Ishikawa (cell line): ENCODE measurements around the gene DEPDC5.

Experiments
- CEBPB ChIP-seq: IDR thresholded peaks from 2 replicates; pipeline ENCODE4 v1.6.1; 2012
- CREB1 ChIP-seq: IDR thresholded peaks from 2 replicates; pipeline ENCODE4 v1.6.1; 2012; ENCODE audit warnings: low read depth
- EGR1 ChIP-seq: IDR thresholded peaks from 2 replicates; pipeline ENCODE4 v1.6.1; 2012
- EP300 ChIP-seq: IDR thresholded peaks from 2 replicates; pipeline ENCODE4 v1.6.1; 2012; ENCODE audit warnings: borderline replicate concordance
- FOXM1 ChIP-seq: IDR thresholded peaks from 2 replicates; pipeline ENCODE4 v1.6.1; 2012; ENCODE audit warnings: low read depth, borderline replicate concordance
- MAX ChIP-seq: IDR thresholded peaks from 2 replicates; pipeline ENCODE4 v1.6.1; 2012
- NFIC ChIP-seq: IDR thresholded peaks from 2 replicates; pipeline ENCODE4 v1.6.1; 2012
- RAD21 ChIP-seq: IDR thresholded peaks from 2 replicates; pipeline ENCODE4 v1.6.1; 2012; ENCODE audit warnings: low read depth
- REST ChIP-seq: IDR thresholded peaks from 2 replicates; pipeline ENCODE4 v1.6.1; 2012; ENCODE audit warnings: low read depth, mild to moderate bottlenecking
- TAF1 ChIP-seq: IDR thresholded peaks from 2 replicates; pipeline ENCODE4 v1.6.1; 2012; ENCODE audit warnings: low read depth, mild to moderate bottlenecking
- TCF12 ChIP-seq: IDR thresholded peaks from 2 replicates; pipeline ENCODE4 v1.6.1; 2012; ENCODE audit warnings: low read depth
- TEAD4 ChIP-seq: IDR thresholded peaks from 2 replicates; pipeline ENCODE4 v1.6.1; 2012
- USF1 ChIP-seq: IDR thresholded peaks from 2 replicates; pipeline ENCODE4 v1.6.1; 2012
- YY1 ChIP-seq: IDR thresholded peaks from 2 replicates; pipeline ENCODE4 v1.6.1; 2012; ENCODE audit warnings: low read depth
- ZBTB7A ChIP-seq: IDR thresholded peaks from 2 replicates; pipeline ENCODE4 v1.6.1; 2012; ENCODE audit warnings: low read depth

The DEPDC5 gene

GRCh38 chr22:31923136-31923535 is 169.3 kb downstream of the DEPDC5 start:
- no peak for TF ChIP-seq MAX
- no peak for TF ChIP-seq TEAD4
- no peak for TF ChIP-seq REST
- no peak for TF ChIP-seq NFIC
- TF ChIP-seq RAD21: no peak
- TF ChIP-seq FOXM1: no peak
- TF ChIP-seq TCF12: no peak
- TF ChIP-seq TAF1: no peak
- TF ChIP-seq EGR1: no peak
- TF ChIP-seq EP300: no peak
- TF ChIP-seq ZBTB7A: no peak
- TF ChIP-seq USF1: no peak

- no peak for TF ChIP-seq TAF1
- no peak for TF ChIP-seq EP300
- no peak for TF ChIP-seq TEAD4
- TF ChIP-seq REST: no peak
- no peak for TF ChIP-seq MAX
- no peak for TF ChIP-seq TCF12
- TF ChIP-seq USF1: no peak
- TF ChIP-seq CEBPB: no peak
- TF ChIP-seq ZBTB7A: no peak
- no peak for TF ChIP-seq EGR1
- TF ChIP-seq FOXM1: no peak
- no peak for TF ChIP-seq YY1
- TF ChIP-seq CREB1: no peak
- no peak for TF ChIP-seq RAD21
- no peak for TF ChIP-seq NFIC
These were observed 169.9 kb downstream of the DEPDC5 start for GRCh38 chr22:31923747-31924146.

- TF ChIP-seq TEAD4 (no peak), CREB1 (no peak), EGR1 (no peak), TCF12 (no peak), YY1 (no peak), USF1 (no peak), NFIC (no peak), EP300 (no peak), MAX (no peak), TAF1 (no peak), CEBPB (no peak), REST (no peak), FOXM1 (no peak), ZBTB7A (no peak), RAD21 (no peak)
These were observed 171.2 kb downstream of the DEPDC5 start for GRCh38 chr22:31925056-31925455.

- TF ChIP-seq MAX (no peak), CREB1 (no peak), CEBPB (no peak), USF1 (no peak), REST (no peak), TCF12 (no peak), TEAD4 (no peak), EP300 (no peak), FOXM1 (no peak), TAF1 (no peak), NFIC (no peak)
These were observed 172.2 kb downstream of the DEPDC5 start for GRCh38 chr22:31926024-31926423.
